H7 (cell line): ENCODE measurements around the gene MRTFB. TPM values are rescaled to one million over a fixed set of nuclear protein-coding genes. Genes with fewer than 3 reads are reported as not detected.
"Not testable (repeated sequence)": the region's sequence is repeated elsewhere in the genome, so short reads cannot be mapped to it uniquely, and the experiment has no call there.

ENCODE experiments used
- DNase-seq: peaks from one replicate; pipeline ENCODE4 v3.0.0; 2012
- H3K27me3 ChIP-seq: 2 replicates; pipeline ENCODE4 v1.6.0; 2011; ENCODE audit warnings: mild to moderate bottlenecking, low read length; ENCODE audit not compliant: control insufficient read depth, insufficient read depth
- H3K36me3 ChIP-seq: replicated peaks from 2 replicates; pipeline ENCODE4 v1.5.1; 2011; ENCODE audit warnings: low read length; ENCODE audit not compliant: control insufficient read depth, insufficient read depth
- H3K4me3 ChIP-seq: 2 replicates; pipeline ENCODE4 v1.5.1; 2011; ENCODE audit warnings: low read depth, mild to moderate bottlenecking, control low read depth, low read length, moderate library complexity; ENCODE audit not compliant: insufficient read depth
- total RNA-seq: library from RNA; depleted of rRNA; stranded (reverse); fragments of >200 nt; shearing (Covaris generic); gene quantifications from 2 replicates; pipeline ENCODE4 v1.2.3, GENCODE V29; 2014; rRNA removed

Gene MRTFB
- total RNA-seq = 4.5 and 5.7 TPM in 2 replicates

GRCh38 chr16:14070877-14071575 lies at the start of gene MRTFB:
Gene MRTFB, plus strand, starts transcription at chr16:14071319. Its CDS starts 69,288 bp downstream, at chr16:14140607.
- H3K4me3 ChIP-seq = peak within 1 kb of the TSS; percentile 74
- DNase-seq = peak; percentile 94

GRCh38 chr16:14023526-14023925 lies 47.6 kb upstream of the MRTFB start:
- not testable (repeated sequence) for H3K4me3 ChIP-seq, H3K27me3 ChIP-seq, DNase-seq, H3K36me3 ChIP-seq

More at GRCh38 chr16:14070877-14071575, at the start of gene MRTFB:
- H3K27me3 ChIP-seq = no peaks in the 10 kb centered on the region
- H3K36me3 ChIP-seq = no peaks in the 10 kb centered on the region; the same call in 1 of the 2 replicates

- Histone ChIP-seq H3K27me3 (no peaks in the 10 kb centered on the region), H3K36me3 (no peaks in the 10 kb centered on the region), H3K4me3 (no peak overlapping the region)
- no peak for DNase-seq
These were observed 46.8 kb upstream of the MRTFB start for GRCh38 chr16:14024283-14024682.

GRCh38 chr16:14026572-14027285 lies 44.4 kb upstream of the MRTFB start:
- no peaks in the 10 kb centered on the region for H3K27me3 ChIP-seq
- no peaks in the 10 kb centered on the region for H3K36me3 ChIP-seq
- DNase-seq = no peak
- no peak overlapping the region for H3K4me3 ChIP-seq

GRCh38 chr16:14028202-14028601 lies 42.9 kb upstream of the MRTFB start:
- DNase-seq = no peak
- no peak overlapping the region for H3K4me3 ChIP-seq
- no peaks in the 10 kb centered on the region for H3K36me3 ChIP-seq
- no peaks in the 10 kb centered on the region for H3K27me3 ChIP-seq

- DNase-seq = no peak
- no peaks in the 10 kb centered on the region for H3K27me3 ChIP-seq
- H3K4me3 ChIP-seq = no peak overlapping the region
- no peaks in the 10 kb centered on the region for H3K36me3 ChIP-seq
These were observed 41.5 kb upstream of the MRTFB start for GRCh38 chr16:14029658-14030057.

- no peaks in the 10 kb centered on the region for H3K27me3 ChIP-seq
These were observed 36.0 kb upstream of the MRTFB start for GRCh38 chr16:14035092-14035491.

GRCh38 chr16:14036889-14037288 lies 34.2 kb upstream of the MRTFB start:
- no peak overlapping the region for H3K4me3 ChIP-seq
- no peaks in the 10 kb centered on the region for H3K27me3 ChIP-seq
- no peak for DNase-seq
- no peaks in the 10 kb centered on the region for H3K36me3 ChIP-seq

More at GRCh38 chr16:14035092-14035491, 36.0 kb upstream of the MRTFB start:
- DNase-seq = no peak
- no peak overlapping the region for H3K4me3 ChIP-seq
- no peaks in the 10 kb centered on the region for H3K36me3 ChIP-seq

- Histone ChIP-seq H3K36me3 (no peaks in the 10 kb centered on the region), H3K27me3 (no peaks in the 10 kb centered on the region), H3K4me3 (no peak overlapping the region)
- no peak for DNase-seq
These were observed 33.2 kb upstream of the MRTFB start for GRCh38 chr16:14037960-14038359.

- Histone ChIP-seq H3K36me3 (no peaks in the 10 kb centered on the region), H3K4me3 (no peak overlapping the region), H3K27me3 (no peaks in the 10 kb centered on the region)
- no peak for DNase-seq
These were observed 30.0 kb upstream of the MRTFB start for GRCh38 chr16:14041164-14041563.

GRCh38 chr16:14042706-14043105 lies 28.4 kb upstream of the MRTFB start:
- no peaks in the 10 kb centered on the region for H3K27me3 ChIP-seq
- no peak for DNase-seq

GRCh38 chr16:14043278-14043677 lies 27.8 kb upstream of the MRTFB start:
- Histone ChIP-seq H3K27me3 (no peaks in the 10 kb centered on the region), H3K36me3 (no peaks in the 10 kb centered on the region), H3K4me3 (no peak overlapping the region)
- DNase-seq = no peak

More at GRCh38 chr16:14042706-14043105, 28.4 kb upstream of the MRTFB start:
- Histone ChIP-seq H3K4me3 (no peak overlapping the region), H3K36me3 (no peaks in the 10 kb centered on the region)

- Histone ChIP-seq H3K27me3 (no peaks in the 10 kb centered on the region), H3K36me3 (no peaks in the 10 kb centered on the region), H3K4me3 (no peak overlapping the region)
- no peak for DNase-seq
These were observed 27.3 kb upstream of the MRTFB start for GRCh38 chr16:14043793-14044192.

GRCh38 chr16:14047121-14047859 lies 23.8 kb upstream of the MRTFB start:
- not testable (repeated sequence) for H3K4me3 ChIP-seq, H3K27me3 ChIP-seq, DNase-seq, H3K36me3 ChIP-seq
